LNCaP clone FGC (cell line): ENCODE data around the gene TRAM2.

Experiments used
- DNase-seq: peaks from one replicate; pipeline ENCODE4 v3.0.0-alpha.2; 2011; ENCODE audit warnings: low read depth
- H3K4me3 ChIP-seq: 2 replicates; pipeline ENCODE4 v1.5.1; 2011; ENCODE audit warnings: mild to moderate bottlenecking, low read depth, low read length, control low read depth
- CTCF ChIP-seq: IDR thresholded peaks from 2 replicates; pipeline ENCODE4 v1.5.1; 2012; ENCODE audit warnings: mild to moderate bottlenecking; ENCODE audit not compliant: control insufficient read depth, insufficient read depth; ENCODE audit errors: extremely low read depth

The TRAM2 gene

GRCh38 chr6:52560462-52560861 lies 16.4 kb downstream of the TRAM2 start:
- no peak for DNase-seq
- no peak overlapping the region for H3K4me3 ChIP-seq
- TF ChIP-seq CTCF, result no peak

GRCh38 chr6:52558266-52559000 lies 18.4 kb downstream of the TRAM2 start:
- DNase-seq, result no peak
- no peak overlapping the region for H3K4me3 ChIP-seq
- TF ChIP-seq CTCF, result no peak

GRCh38 chr6:52557389-52558265 lies 19.2 kb downstream of the TRAM2 start:
- H3K4me3 ChIP-seq, result no peak overlapping the region
- no peak for TF ChIP-seq CTCF
- DNase-seq, result no peak

- DNase-seq, result no peak
- no peak overlapping the region for H3K4me3 ChIP-seq
- TF ChIP-seq CTCF, result no peak
Measured at GRCh38 chr6:52555518-52556233, 21.2 kb downstream of the TRAM2 start.

GRCh38 chr6:52554684-52555280 lies 22.1 kb downstream of the TRAM2 start:
- TF ChIP-seq CTCF, result no peak
- DNase-seq, result no peak
- H3K4me3 ChIP-seq, result no peak overlapping the region

GRCh38 chr6:52553719-52554118 lies 23.1 kb downstream of the TRAM2 start:
- no peak for TF ChIP-seq CTCF
- DNase-seq, result no peak
- no peak overlapping the region for H3K4me3 ChIP-seq
